GM23338 (cell line): ENCODE data around the gene CDC14A. TPM values are rescaled to one million over a fixed set of nuclear protein-coding genes. Genes with fewer than 3 reads are reported as not detected.

Source experiments
- ATAC-seq: fragments of 200-7000 bp; cut with Tn5 transposase; 3 replicates; pipeline ENCODE4 v1.9.1; 2020
- DNase-seq: peaks from one replicate; pipeline ENCODE4 v3.0.0-alpha.2; 2015; ENCODE audit warnings: low spot score
- H2AFZ ChIP-seq: fragments of 200-600 bp; sonication (generic); 2 replicates; pipeline ENCODE4 v1.8.0; 2016; ENCODE audit warnings: antibody characterized with exemption, mild to moderate bottlenecking, moderate library complexity
- H3F3A ChIP-seq: fragments of 200-600 bp; sonication (generic); replicated peaks from 2 replicates; pipeline ENCODE4 v1.8.0; 2017; ENCODE audit warnings: antibody characterized with exemption, mixed run types, low read depth
- H3K27ac ChIP-seq: fragments of 200-600 bp; sonication (generic); 2 replicates; pipeline ENCODE4 v1.6.1; 2016; ENCODE audit warnings: low read depth
- H3K27me3 ChIP-seq: fragments of 200-600 bp; sonication (generic); 2 replicates; pipeline ENCODE4 v1.8.0; 2016; ENCODE audit warnings: mild to moderate bottlenecking, mixed run types, moderate library complexity; ENCODE audit not compliant: insufficient read depth
- H3K36me3 ChIP-seq: fragments of 200-600 bp; sonication (generic); 2 replicates; pipeline ENCODE4 v1.8.0; 2016; ENCODE audit warnings: mild to moderate bottlenecking; ENCODE audit not compliant: insufficient read depth
- H3K4me1 ChIP-seq: fragments of 200-600 bp; sonication (generic); 2 replicates; pipeline ENCODE4 v1.8.0; 2016; ENCODE audit warnings: mild to moderate bottlenecking, moderate library complexity; ENCODE audit not compliant: insufficient read depth
- H3K4me2 ChIP-seq: fragments of 200-600 bp; sonication (generic); 2 replicates; pipeline ENCODE4 v1.7.1; 2017; ENCODE audit warnings: mixed run types
- H3K4me3 ChIP-seq: fragments of 200-600 bp; sonication (generic); 2 replicates; pipeline ENCODE4 v1.6.1; 2016; ENCODE audit warnings: mixed run types
- H3K79me2 ChIP-seq: fragments of 200-600 bp; sonication (generic); replicated peaks from 2 replicates; pipeline ENCODE4 v1.8.0; 2017; ENCODE audit warnings: mild to moderate bottlenecking; ENCODE audit not compliant: insufficient read depth
- H3K9me2 ChIP-seq: fragments of 200-600 bp; sonication (generic); 2 replicates; pipeline ENCODE4 v1.8.0; 2017; ENCODE audit not compliant: insufficient read depth
- H4K20me1 ChIP-seq: fragments of 200-600 bp; sonication (generic); replicated peaks from 2 replicates; pipeline ENCODE4 v1.8.0; 2017; ENCODE audit warnings: mild to moderate bottlenecking; ENCODE audit not compliant: insufficient read depth
- H3K27ac Mint-ChIP-seq: 2 replicates; pipeline ENCODE4 v1.8.0; 2020; ENCODE audit warnings: inconsistent platforms, mild to moderate bottlenecking, moderate library complexity, mixed read lengths
- H3K27me3 Mint-ChIP-seq: 3 replicates; pipeline ENCODE4 v1.8.0; 2022; ENCODE audit warnings: low read depth, mild to moderate bottlenecking, moderate library complexity, mixed read lengths, inconsistent platforms; ENCODE audit not compliant: insufficient read depth, poor library complexity
- H3K36me3 Mint-ChIP-seq: 3 replicates; pipeline ENCODE4 v1.8.0; 2021; ENCODE audit warnings: low read depth, mild to moderate bottlenecking, inconsistent platforms, moderate library complexity, mixed read lengths
- H3K4me1 Mint-ChIP-seq: 3 replicates; pipeline ENCODE4 v1.8.0; 2020; ENCODE audit warnings: mild to moderate bottlenecking, inconsistent platforms, mixed read lengths
- H3K4me3 Mint-ChIP-seq: 3 replicates; pipeline ENCODE4 v1.8.0; 2021; ENCODE audit warnings: moderate library complexity, mild to moderate bottlenecking, inconsistent platforms, mixed read lengths
- H3K9me3 Mint-ChIP-seq: 3 replicates; pipeline ENCODE4 v1.8.0; 2020; ENCODE audit warnings: moderate library complexity, mild to moderate bottlenecking, inconsistent platforms, mixed read lengths
- CREB1 ChIP-seq: fragments of 250-450 bp; sonication (Bioruptor Pico); IDR thresholded peaks from 2 replicates; pipeline ENCODE4 v1.5.0; 2020; ENCODE audit warnings: low read depth, mild to moderate bottlenecking, moderate library complexity
- ETS1 ChIP-seq: IDR thresholded peaks from 2 replicates; pipeline ENCODE4 v1.6.1; 2016; ENCODE audit warnings: antibody characterized with exemption
- EZH2 ChIP-seq: fragments of 200-600 bp; sonication (generic); IDR thresholded peaks from one replicate; pipeline ENCODE4 v1.8.0; 2017; ENCODE audit warnings: antibody characterized with exemption, mild to moderate bottlenecking, low read depth; ENCODE audit not compliant: unreplicated experiment
- JUNB ChIP-seq: IDR thresholded peaks from one replicate; pipeline ENCODE4 v1.6.1; 2016; ENCODE audit warnings: antibody characterized with exemption; ENCODE audit not compliant: unreplicated experiment
- NANOG ChIP-seq: IDR thresholded peaks from 2 replicates; pipeline ENCODE4 v1.6.1; 2016; ENCODE audit warnings: antibody characterized with exemption, borderline replicate concordance
- POLR2AphosphoS5 ChIP-seq: IDR thresholded peaks from 2 replicates; pipeline ENCODE4 v1.6.1; 2016; ENCODE audit warnings: antibody characterized with exemption, low read depth
- STAT1 ChIP-seq: IDR thresholded peaks from one replicate; pipeline ENCODE4 v1.6.1; 2016; ENCODE audit warnings: antibody characterized with exemption; ENCODE audit not compliant: unreplicated experiment
- ZNF462 ChIP-seq: fragments of 250-450 bp; sonication (Bioruptor Pico); IDR thresholded peaks from 2 replicates; pipeline ENCODE4 v1.5.0; 2020; ENCODE audit warnings: mild to moderate bottlenecking, moderate library complexity
- polyA plus RNA-seq: library from polyadenylated mRNA; unstranded; fragments of >200 nt; fragmentation: Nextera tagmentation; extraction: Ambion mirVana; gene quantifications from 2 replicates; pipeline ENCODE4 v1.2.1, GENCODE V29; 2016
- total RNA-seq: library from RNA; depleted of rRNA; stranded (reverse); fragments of >200 nt; shearing (Covaris generic); gene quantifications from 2 replicates; pipeline ENCODE4 v1.2.3, GENCODE V29; 2014

Gene CDC14A
- total and polyA plus RNA-seq, 2 experiments from 2014 or later, result 11.1 to 20.8 TPM

DNA sequence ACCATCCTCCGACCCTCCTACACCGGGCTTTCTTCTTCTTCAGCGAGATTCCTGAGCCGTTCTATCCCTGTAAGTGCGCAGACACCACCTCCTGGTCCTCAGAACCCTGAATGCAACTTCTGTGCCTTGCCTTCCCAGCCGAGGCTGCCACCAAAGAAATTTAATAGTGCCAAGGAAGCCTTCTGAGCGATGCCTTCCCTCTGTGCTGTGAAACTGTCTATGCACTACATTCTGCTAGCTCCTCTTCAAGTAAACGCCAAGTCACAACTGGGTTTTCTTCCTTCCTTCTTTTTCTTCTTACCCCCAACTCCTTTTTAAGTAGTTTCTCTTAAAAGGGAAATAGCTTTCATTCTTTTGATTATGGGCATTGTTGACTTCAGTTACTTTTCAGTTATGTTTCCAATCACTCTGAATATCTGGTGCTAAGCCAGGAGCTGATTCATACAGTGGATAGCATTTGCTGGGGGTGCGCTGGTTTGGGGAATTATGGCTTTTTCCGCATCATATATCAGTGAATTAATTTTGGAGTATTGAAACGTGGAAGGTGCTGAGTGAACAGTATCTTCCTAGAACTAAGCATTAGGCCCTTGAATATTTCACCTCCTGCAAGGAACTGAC, 147.0 kb downstream of the CDC14A start (continued):
- no peak for TF ChIP-seq ZNF462 (CRISPR knock-in tag)

DNA sequence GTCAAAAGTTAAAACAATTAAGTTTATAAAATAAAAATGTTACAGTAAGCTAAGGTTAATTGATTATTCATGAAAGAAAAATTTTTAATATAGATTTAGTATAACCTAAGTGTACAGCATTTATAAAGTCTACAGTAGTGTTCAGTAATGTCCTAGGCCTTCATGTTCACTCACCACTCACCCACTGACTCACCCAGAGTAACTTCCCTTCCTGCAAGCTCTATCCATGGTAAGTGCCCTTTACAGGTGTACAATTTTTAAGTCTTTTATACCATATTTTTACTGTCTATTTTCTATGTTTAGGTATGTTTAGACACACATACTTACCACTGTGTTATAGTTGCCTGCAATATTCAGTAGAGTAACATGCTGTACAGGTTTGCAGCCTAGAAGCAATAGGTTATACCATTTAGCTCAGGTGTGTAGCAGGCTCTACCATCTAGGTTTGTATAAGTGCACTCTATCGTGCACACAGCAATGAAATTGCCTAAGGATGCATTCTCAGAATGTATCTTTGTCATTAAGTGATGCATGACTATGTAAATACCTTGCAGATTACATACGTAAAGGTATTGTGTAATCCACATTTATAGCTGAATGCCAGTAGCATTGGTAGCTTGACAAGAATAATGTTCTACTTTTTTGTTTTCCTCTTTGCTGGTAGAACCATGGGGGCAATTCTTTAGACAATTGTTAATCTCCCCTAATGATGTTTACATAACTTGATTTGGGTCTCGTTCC, 149.9 kb downstream of the CDC14A start:
- no peak for ATAC-seq
- no peak overlapping the region for H3K27ac Mint-ChIP-seq
- TF ChIP-seq CREB1 (CRISPR knock-in tag), result no peak
- no peak for TF ChIP-seq NANOG
- no peak for TF ChIP-seq STAT1
- no peak for TF ChIP-seq EZH2
- no peak for TF ChIP-seq ETS1
- no peak for TF ChIP-seq POLR2AphosphoS5
- TF ChIP-seq JUNB, result no peak

More for the DNA sequence above, 149.9 kb downstream of the CDC14A start:
- H3K9me3 Mint-ChIP-seq, result no peaks in the 10 kb centered on the region
- no peak overlapping the region for H3K4me3 Mint-ChIP-seq
- Histone ChIP-seq H3K36me3 (peaks cover 14% of the 10 kb centered on the region; the same call in 1 of the 2 replicates), H4K20me1 (no peaks in the 10 kb centered on the region; the same call in 1 of the 2 replicates), H2AFZ (no peak overlapping the region), H3K27ac (no peak overlapping the region), H3K27me3 (no peaks in the 10 kb centered on the region), H3K4me2 (no peak overlapping the region), H3K4me1 (no peaks in the 10 kb centered on the region), H3F3A (no peaks in the 10 kb centered on the region), H3K9me2 (no peaks in the 10 kb centered on the region), H3K4me3 (no peak overlapping the region), H3K79me2 (no peaks in the 10 kb centered on the region)
- peaks cover 4% of the 10 kb centered on the region; the same call in 2 of the 3 replicates for H3K4me1 Mint-ChIP-seq
- DNase-seq, result no peak
- H3K36me3 Mint-ChIP-seq, result peaks cover 27% of the 10 kb centered on the region
- H3K27me3 Mint-ChIP-seq, result peaks cover 3% of the 10 kb centered on the region
